Left lobe of liver (tissue), 2 donors: ENCODE results near the gene ZNF232. TPM values are rescaled to one million over a fixed set of nuclear protein-coding genes. Genes with fewer than 3 reads are reported as not detected.
A peak's percentile ranks its signal among the peaks of the same experiment; 100 is the strongest.
"Not testable (repeated sequence)": the region's sequence is repeated elsewhere in the genome, so short reads cannot be mapped to it uniquely, and the experiment has no call there.

Experiments
- ATAC-seq: fragments of 200-7000 bp; cut with Tn5 transposase; one replicate; pipeline ENCODE4 v1.9.1; 2020; ENCODE audit warnings: mild to moderate bottlenecking, moderate library complexity
- DNase-seq: peaks from one replicate; pipeline ENCODE4 v3.0.0-alpha.2; 2020; ENCODE audit warnings: low spot score
- total RNA-seq: library from RNA; stranded (reverse); gene quantifications from one replicate; pipeline ENCODE4 v1.2.1, GENCODE V29; 2021
- donor health status: DM: no; HTN: no; CAD: no; lungs with moderate emphysema.
- donor health status: DM: no; HTN: yes; CAD: no.

ZNF232 gene
- total RNA-seq, 1 donor from 2014 or later: 5.3 TPM

DNA sequence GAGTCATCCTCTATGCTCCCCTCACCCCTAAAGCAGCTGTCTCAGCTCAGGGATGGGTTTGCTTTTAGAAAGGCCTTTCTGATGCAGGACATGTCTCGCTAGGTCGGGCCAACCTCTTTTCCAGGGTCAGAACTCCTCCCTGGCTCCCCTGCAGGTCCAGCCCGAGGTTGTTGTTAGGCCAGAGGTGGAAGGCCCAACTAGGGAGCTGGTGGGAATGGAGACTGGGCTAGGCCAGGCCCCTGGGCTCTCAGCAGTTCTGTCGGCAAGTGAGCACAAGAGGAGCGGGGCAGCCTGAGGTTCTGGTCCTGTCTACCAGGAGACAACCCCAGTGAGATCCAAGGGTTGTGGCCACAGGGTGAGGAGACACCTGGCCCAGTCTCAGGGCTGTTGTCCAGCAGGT is 19.0 kb upstream of the ZNF232 start:
- ATAC-seq, DNase-seq: not testable (repeated sequence)

- DNase-seq: peak; percentile 28
- ATAC-seq: not testable (repeated sequence)
Measured at GRCh38 chr17:5130261-5130660, 18.6 kb upstream of the ZNF232 start.

GRCh38 chr17:5129770-5130169 is 18.1 kb upstream of the ZNF232 start:
- DNase-seq, ATAC-seq: not testable (repeated sequence)

GRCh38 chr17:5128905-5129535 is 17.3 kb upstream of the ZNF232 start:
- ATAC-seq (no peak), DNase-seq (no peak)

GRCh38 chr17:5128387-5128786 is 16.7 kb upstream of the ZNF232 start:
- ATAC-seq: not testable (repeated sequence)
- peak; percentile 22 for DNase-seq

GRCh38 chr17:5127910-5128309 is 16.2 kb upstream of the ZNF232 start:
- no peak for DNase-seq
- ATAC-seq: no peak

GRCh38 chr17:5126719-5127488 is 15.2 kb upstream of the ZNF232 start:
- peak; percentile 35 for DNase-seq
- ATAC-seq: no peak

- not testable (repeated sequence) for ATAC-seq
- peak; percentile 18 for DNase-seq
Measured at GRCh38 chr17:5124896-5125295, 13.2 kb upstream of the ZNF232 start.

DNA sequence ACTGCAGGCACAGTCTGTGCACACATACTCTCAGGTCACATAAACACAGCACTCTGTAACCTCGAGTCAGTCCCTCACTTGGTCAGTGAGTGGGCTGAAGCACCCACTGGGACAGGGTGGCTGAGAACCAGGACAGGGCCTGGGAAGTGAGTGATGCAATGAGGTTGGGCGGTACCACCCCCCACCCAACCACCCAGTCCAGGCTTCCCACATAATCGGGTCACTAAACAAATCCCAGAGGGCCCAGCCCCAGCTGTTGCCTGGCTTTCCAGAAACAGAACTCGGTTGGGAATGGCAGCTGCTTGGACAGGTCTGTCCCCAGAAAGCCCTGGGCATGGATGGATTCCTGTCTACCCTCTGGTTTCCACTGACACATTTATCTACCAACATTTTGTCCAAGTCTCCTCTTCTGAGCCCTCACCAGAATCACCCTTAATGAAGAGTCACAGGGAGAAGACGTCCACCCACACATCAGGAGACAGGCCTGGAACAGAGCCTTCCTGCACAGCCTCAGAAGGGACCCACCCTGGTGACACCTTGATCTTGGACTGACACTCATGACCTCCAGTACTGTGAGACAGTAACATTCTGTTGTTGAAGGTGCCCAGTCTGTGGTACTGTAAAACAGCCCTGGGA is 12.6 kb upstream of the ZNF232 start:
- DNase-seq: peak; percentile 32
- not testable (repeated sequence) for ATAC-seq

DNA sequence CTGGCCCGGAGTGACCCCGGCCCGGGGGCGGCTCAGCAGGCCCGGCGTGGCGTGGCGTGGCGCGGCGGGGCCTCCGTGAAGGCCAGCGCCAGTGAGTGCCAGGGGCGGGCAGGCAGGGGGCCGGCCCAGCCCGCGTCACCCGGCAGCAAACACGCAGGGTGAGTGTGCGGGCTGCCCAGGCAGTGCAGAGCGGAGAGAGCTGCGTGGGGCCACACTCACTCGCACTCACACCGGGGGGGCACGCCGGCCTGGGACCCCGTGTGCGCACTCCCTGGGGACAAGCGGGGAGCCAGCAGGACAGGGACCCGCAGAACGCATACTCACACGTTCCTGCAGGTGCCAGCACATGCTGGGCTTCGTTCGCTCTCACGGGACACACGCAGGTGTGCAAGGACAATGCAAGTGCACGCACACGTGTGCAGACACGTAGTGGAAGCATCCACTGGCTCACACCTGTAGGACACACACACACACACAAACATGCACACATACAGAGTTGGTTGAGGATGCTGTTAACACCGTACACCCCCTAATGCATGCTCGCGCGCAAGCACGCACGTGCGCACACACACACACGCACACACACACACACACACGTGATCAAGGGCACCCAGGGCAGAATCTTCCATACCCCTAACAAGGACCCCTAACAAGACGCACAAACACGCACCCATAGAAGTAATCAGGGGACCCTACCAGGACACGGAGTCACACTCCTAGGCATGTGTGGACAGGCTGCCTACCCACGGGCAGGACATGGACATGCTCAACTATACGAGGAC is 11.9 kb upstream of the ZNF232 start:
- ATAC-seq (peak; percentile 17), DNase-seq (peak; percentile 39)

- peak; percentile 38 for DNase-seq
Measured at GRCh38 chr17:5122586-5123342, 11.1 kb upstream of the ZNF232 start.

DNA sequence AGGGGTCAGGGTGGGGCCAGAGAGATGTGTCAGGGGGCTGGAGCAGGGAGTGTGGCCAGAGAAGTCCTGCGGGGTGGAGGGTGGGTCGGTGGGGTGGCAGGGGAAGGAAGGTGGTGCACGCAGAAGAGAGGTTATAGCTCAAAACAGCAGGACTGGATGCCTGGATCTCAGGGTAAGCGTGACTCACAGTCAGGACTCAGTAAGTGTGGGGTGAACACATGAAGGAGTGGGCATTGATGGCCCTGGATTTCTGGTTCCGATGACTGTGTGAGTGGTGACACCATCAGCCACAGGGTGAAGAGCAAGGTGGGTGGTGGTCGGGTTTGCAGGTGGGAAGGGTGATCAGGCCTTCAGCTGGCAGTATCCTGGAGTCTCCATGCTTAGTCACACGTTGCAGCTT is 10.4 kb upstream of the ZNF232 start:
- DNase-seq: peak; percentile 18
- not testable (repeated sequence) for ATAC-seq

More at GRCh38 chr17:5122586-5123342, 11.1 kb upstream of the ZNF232 start:
- ATAC-seq: peak; percentile 54

- DNase-seq (peak; percentile 36), ATAC-seq (no peak)
Measured at GRCh38 chr17:5121186-5121841, 9.6 kb upstream of the ZNF232 start.

DNA sequence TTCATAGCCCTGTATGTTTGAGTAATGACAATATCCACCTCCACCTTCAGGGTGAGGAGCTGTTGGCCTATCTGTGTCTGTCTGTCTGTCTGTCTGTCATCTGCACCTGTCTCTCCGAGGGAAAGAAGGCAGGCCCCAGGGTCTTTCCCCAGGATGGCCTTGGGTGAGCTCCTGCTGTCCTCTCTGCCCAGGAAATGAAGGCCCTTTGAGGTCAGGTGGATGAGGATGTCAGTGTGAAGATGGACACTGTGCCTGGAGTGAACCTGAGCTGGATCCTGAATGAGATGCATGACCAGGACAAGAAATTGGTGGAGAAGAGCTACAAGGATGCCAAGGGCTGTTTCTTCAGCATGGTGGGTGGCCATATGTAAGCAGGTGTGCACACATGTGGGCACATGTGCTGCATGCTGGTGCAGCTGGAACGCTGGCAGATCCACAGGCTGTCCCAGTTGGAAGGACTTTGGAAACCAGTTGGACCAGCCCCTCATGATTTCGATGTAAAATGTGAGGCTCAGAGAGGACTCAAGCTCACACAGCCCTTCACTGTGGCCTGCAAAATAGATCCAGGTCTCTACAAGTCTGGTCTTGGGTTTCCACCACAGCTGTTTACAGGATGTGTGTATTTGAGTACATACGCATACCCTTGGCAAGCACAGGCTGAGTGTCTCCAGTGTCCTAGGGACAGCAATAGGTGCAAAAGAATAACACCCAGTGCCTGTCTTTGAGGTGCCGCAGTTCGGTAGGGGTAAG is 8.9 kb upstream of the ZNF232 start:
- ATAC-seq, DNase-seq: not testable (repeated sequence)

DNA sequence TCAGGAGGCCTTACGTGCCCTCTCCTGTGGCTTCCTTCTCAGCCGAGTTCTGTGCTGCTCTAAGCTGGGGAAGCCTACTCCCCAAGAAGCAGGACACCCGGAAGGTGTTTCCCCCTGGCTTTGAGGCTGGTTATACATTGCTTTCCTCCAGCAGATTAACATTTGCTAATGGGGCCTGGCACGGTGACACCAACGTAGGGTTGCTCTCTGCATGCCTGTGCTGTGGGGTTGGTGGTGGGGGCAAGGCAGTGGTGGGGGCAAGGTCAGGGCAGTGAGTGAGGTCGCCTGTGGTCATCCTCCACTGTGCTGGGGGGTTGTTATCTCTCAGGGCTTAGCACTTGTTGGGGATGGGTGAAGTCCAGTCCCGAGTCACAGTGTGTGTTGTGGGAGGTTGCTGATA is 8.4 kb upstream of the ZNF232 start:
- no peak for ATAC-seq
- no peak for DNase-seq

DNA sequence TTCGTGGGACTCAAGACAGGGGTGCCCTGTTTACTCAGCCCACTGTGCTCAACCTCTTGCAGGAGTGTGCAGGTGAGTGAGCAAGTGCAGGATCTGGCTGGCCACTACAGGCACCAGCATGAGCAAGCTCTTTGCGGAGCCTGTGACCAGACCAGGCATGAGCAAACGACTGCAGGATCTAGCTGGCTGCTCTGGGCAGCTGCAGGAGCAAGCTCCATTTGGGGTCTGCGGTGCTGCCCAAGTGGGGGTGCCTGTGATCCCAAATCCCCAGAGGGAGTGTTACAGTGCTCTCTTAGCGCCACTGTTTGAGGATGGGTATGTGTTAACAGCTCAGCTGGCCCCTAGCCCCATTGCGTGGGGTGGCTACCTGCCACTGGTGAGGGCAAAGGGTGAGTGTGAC is 6.5 kb upstream of the ZNF232 start:
- no peak for DNase-seq
- no peak for ATAC-seq

GRCh38 chr17:5115673-5116651 is 4.3 kb upstream of the ZNF232 start, which contains the start of gene USP6:
Gene USP6 (plus strand): TSS chr17:5116032. CDS start chr17:5130368, 14,336 bp downstream.
- no peak for ATAC-seq
- DNase-seq: no peak

DNA sequence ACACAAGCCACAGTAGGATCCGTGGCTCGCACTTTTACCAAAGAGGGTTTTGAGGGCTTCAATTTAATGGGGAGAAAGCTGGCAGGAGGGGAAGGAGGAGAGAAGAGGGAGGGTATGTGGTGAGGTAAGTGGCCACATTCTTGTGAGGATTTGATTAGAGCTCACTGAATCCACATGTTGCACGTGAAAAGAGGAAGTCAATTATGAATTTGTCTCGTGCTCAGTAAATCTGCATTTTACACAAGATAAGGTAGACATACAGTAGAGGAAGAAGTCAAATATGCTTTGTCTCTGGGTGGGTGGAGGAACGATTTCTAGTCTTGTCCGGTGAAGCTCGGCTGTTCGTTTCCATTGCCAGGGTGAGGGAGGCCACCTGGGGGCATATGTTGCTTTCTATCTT is 862 bp downstream of the ZNF232 start:
- ATAC-seq (no peak), DNase-seq (no peak)
